Hepatocyte (in vitro differentiated cells): Measurements from ENCODE around the gene DOCK7. TPM values are rescaled to one million over a fixed set of nuclear protein-coding genes. Genes with fewer than 3 reads are reported as not detected.

Source experiments
- DNase-seq: peaks from one replicate; pipeline ENCODE4 v3.0.0-alpha.2; 2016; ENCODE audit warnings: low spot score
- H2AFZ ChIP-seq: fragments of 200-600 bp; sonication (generic); 2 replicates; pipeline ENCODE4 v1.6.0; 2016; ENCODE audit warnings: antibody characterized with exemption, mild to moderate bottlenecking
- H3K27ac ChIP-seq: fragments of 200-600 bp; sonication (generic); 2 replicates; pipeline ENCODE4 v1.5.1; 2016; ENCODE audit warnings: mild to moderate bottlenecking
- H3K27me3 ChIP-seq: fragments of 200-600 bp; sonication (generic); 2 replicates; pipeline ENCODE4 v1.6.1; 2016
- H3K36me3 ChIP-seq: fragments of 200-600 bp; sonication (generic); replicated peaks from 2 replicates; pipeline ENCODE4 v1.5.1; 2016; ENCODE audit warnings: low read depth; ENCODE audit not compliant: insufficient read depth
- H3K4me1 ChIP-seq: fragments of 200-600 bp; sonication (generic); 2 replicates; pipeline ENCODE4 v1.5.1; 2016; ENCODE audit warnings: mild to moderate bottlenecking, moderate library complexity; ENCODE audit not compliant: insufficient read depth
- H3K4me2 ChIP-seq: fragments of 200-600 bp; sonication (generic); 2 replicates; pipeline ENCODE4 v1.6.0; 2016
- H3K4me3 ChIP-seq: fragments of 200-600 bp; sonication (generic); 2 replicates; pipeline ENCODE4 v1.5.1; 2016; ENCODE audit warnings: mild to moderate bottlenecking
- H3K79me2 ChIP-seq: fragments of 200-600 bp; sonication (generic); 2 replicates; pipeline ENCODE4 v1.6.0; 2017; ENCODE audit warnings: mild to moderate bottlenecking
- H3K9me2 ChIP-seq: fragments of 200-600 bp; sonication (generic); replicated peaks from 2 replicates; pipeline ENCODE4 v1.6.0; 2017; ENCODE audit warnings: mild to moderate bottlenecking; ENCODE audit not compliant: insufficient read depth
- H3K9me3 ChIP-seq: fragments of 200-600 bp; sonication (generic); 2 replicates; pipeline ENCODE4 v1.5.1; 2016; ENCODE audit warnings: low read depth, mild to moderate bottlenecking
- H4K20me1 ChIP-seq: fragments of 200-600 bp; sonication (generic); 2 replicates; pipeline ENCODE4 v1.6.0; 2016; ENCODE audit warnings: mild to moderate bottlenecking; ENCODE audit not compliant: insufficient read depth, poor library complexity, severe bottlenecking
- CTCF ChIP-seq: fragments of 200-600 bp; sonication (generic); IDR thresholded peaks from 2 replicates; pipeline ENCODE4 v1.5.1; 2016; ENCODE audit warnings: antibody characterized with exemption, mild to moderate bottlenecking; ENCODE audit not compliant: poor library complexity
- EZH2 ChIP-seq: fragments of 200-600 bp; sonication (generic); IDR thresholded peaks from 2 replicates; pipeline ENCODE4 v1.6.1; 2016; ENCODE audit warnings: antibody characterized with exemption, mild to moderate bottlenecking, borderline replicate concordance
- EZH2phosphoT487 ChIP-seq: fragments of 200-600 bp; sonication (generic); IDR thresholded peaks from one replicate; pipeline ENCODE4 v1.6.1; 2018; ENCODE audit warnings: antibody characterized with exemption, mild to moderate bottlenecking, low read depth, moderate library complexity; ENCODE audit not compliant: unreplicated experiment, severe bottlenecking
- WGBS: methylation state at CpG from one replicate; pipeline ENCODE4 v1.1.6; 2016; ENCODE audit warnings: low lambda C conversion rate; ENCODE audit errors: missing lambda C conversion rate; 5-methylcytosine and 5-hydroxymethylcytosine counted together
- polyA plus RNA-seq: library from polyadenylated mRNA; unstranded; fragments of >200 nt; fragmentation: Nextera tagmentation; extraction: Ambion mirVana; gene quantifications from 2 replicates; pipeline ENCODE4 v1.2.1, GENCODE V29; 2016
- total RNA-seq: library from RNA; depleted of rRNA; stranded (reverse); fragments of >200 nt; gene quantifications from 2 replicates; pipeline ENCODE4 v1.2.3, GENCODE V29; 2014

Gene DOCK7
- total and polyA plus RNA-seq, 2 experiments from 2014 or later: 22.4 to 53.4 TPM

- Histone ChIP-seq H4K20me1 (peaks cover 25% of the 10 kb centered on the region), H3K4me3 (peak overlapping the region; percentile 82), H3K9me3 (no peaks in the 10 kb centered on the region), H3K4me2 (peak overlapping the region; percentile 88), H3K36me3 (no peaks in the 10 kb centered on the region), H3K4me1 (peaks cover 17% of the 10 kb centered on the region), H2AFZ (peak overlapping the region; percentile 57), H3K9me2 (no peaks in the 10 kb centered on the region), H3K27ac (peak overlapping the region; percentile 98), H3K27me3 (no peaks in the 10 kb centered on the region), H3K79me2 (peaks cover 54% of the 10 kb centered on the region)
- 2% methylated on average over 7 of the region's 7 CpGs for WGBS
- TF ChIP-seq EZH2 (no peak), CTCF (no peak), EZH2phosphoT487 (no peak)
- DNase-seq: no peak
Observed at GRCh38 chr1:62438163-62438562, 250.0 kb downstream of the DOCK7 start.

GRCh38 chr1:62437273-62437940 lies 250.8 kb downstream of the DOCK7 start:
- DNase-seq: peak; percentile 48
- peaks cover 50% of the 10 kb centered on the region for H3K79me2 ChIP-seq

GRCh38 chr1:62436466-62437272 lies 251.5 kb downstream of the DOCK7 start, which contains the start of gene USP1:
USP1 (plus strand) TSS chr1:62437049; CDS start chr1:62439868, 2,819 bp downstream.
- Histone ChIP-seq H2AFZ (peak within 1 kb of the TSS; percentile 63), H3K9me3 (no peaks in the 10 kb centered on the region), H3K9me2 (no peaks in the 10 kb centered on the region), H3K27ac (peak within 1 kb of the TSS; percentile 98), H3K4me3 (peak within 1 kb of the TSS; percentile 82), H3K27me3 (no peaks in the 10 kb centered on the region), H3K4me1 (peaks cover 17% of the 10 kb centered on the region), H3K4me2 (peak within 1 kb of the TSS; percentile 88), H3K36me3 (no peaks in the 10 kb centered on the region), H3K79me2 (peaks cover 43% of the 10 kb centered on the region), H4K20me1 (peaks cover 25% of the 10 kb centered on the region)
- WGBS: under 1% methylated on average over 71 of the region's 76 CpGs
- no peak for TF ChIP-seq EZH2phosphoT487
- TF ChIP-seq CTCF: no peak
- no peak for TF ChIP-seq EZH2
- peak; percentile 99 for DNase-seq

More at GRCh38 chr1:62437273-62437940, 250.8 kb downstream of the DOCK7 start:
- H3K9me3 ChIP-seq: no peaks in the 10 kb centered on the region
- H3K9me2 ChIP-seq: no peaks in the 10 kb centered on the region
- 1% methylated on average over 49 of the region's 68 CpGs for WGBS
- peak overlapping the region; percentile 82 for H3K4me3 ChIP-seq
- H2AFZ ChIP-seq: peak overlapping the region; percentile 57
- H3K27ac ChIP-seq: peak overlapping the region; percentile 98
- H4K20me1 ChIP-seq: peaks cover 25% of the 10 kb centered on the region
- H3K36me3 ChIP-seq: no peaks in the 10 kb centered on the region
- peaks cover 17% of the 10 kb centered on the region for H3K4me1 ChIP-seq
- H3K27me3 ChIP-seq: no peaks in the 10 kb centered on the region
- TF ChIP-seq EZH2 (no peak), CTCF (no peak), EZH2phosphoT487 (no peak)
- peak overlapping the region; percentile 88 for H3K4me2 ChIP-seq
